NCI-H2107 (cell line): ENCODE results near the gene ATF6.
"Not testable (repeated sequence)": the region's sequence is repeated elsewhere in the genome, so short reads cannot be mapped to it uniquely, and the experiment has no call there.

Source experiments
- DNase-seq: peaks from one replicate; lab custom pipeline; 2025; lab: John Stamatoyannopoulos, UW

Gene ATF6

GRCh38 chr1:161832299-161832907 is 66.3 kb downstream of the ATF6 start:
- not testable (repeated sequence) for DNase-seq

GRCh38 chr1:161834967-161835550 is 68.9 kb downstream of the ATF6 start:
- DNase-seq, result no peak

GRCh38 chr1:161836018-161836417 is 69.9 kb downstream of the ATF6 start:
- no peak for DNase-seq

- DNase-seq, result no peak
Observed at GRCh38 chr1:161838362-161838761, 72.2 kb downstream of the ATF6 start.

GRCh38 chr1:161838885-161839284 is 72.8 kb downstream of the ATF6 start:
- no peak for DNase-seq

- DNase-seq, result no peak
Observed at GRCh38 chr1:161839591-161839990, 73.5 kb downstream of the ATF6 start.

- DNase-seq, result no peak
Observed at GRCh38 chr1:161840363-161840762, 74.2 kb downstream of the ATF6 start.

- DNase-seq, result no peak
Observed at GRCh38 chr1:161843156-161843555, 77.0 kb downstream of the ATF6 start.

GRCh38 chr1:161844696-161845095 is 78.6 kb downstream of the ATF6 start:
- no peak for DNase-seq

- DNase-seq, result no peak
Observed at GRCh38 chr1:161848676-161849075, 82.6 kb downstream of the ATF6 start.

GRCh38 chr1:161849518-161849917 is 83.4 kb downstream of the ATF6 start:
- no peak for DNase-seq

- no peak for DNase-seq
Observed at GRCh38 chr1:161855260-161855659, 89.1 kb downstream of the ATF6 start.

GRCh38 chr1:161858271-161858670 is 92.2 kb downstream of the ATF6 start:
- DNase-seq, result no peak

- DNase-seq, result no peak
Observed at GRCh38 chr1:161863549-161863948, 97.4 kb downstream of the ATF6 start.

GRCh38 chr1:161864577-161864976 is 98.5 kb downstream of the ATF6 start:
- DNase-seq, result no peak

- DNase-seq, result no peak
Observed at GRCh38 chr1:161866241-161866640, 100.1 kb downstream of the ATF6 start.

GRCh38 chr1:161868832-161869231 is 102.7 kb downstream of the ATF6 start:
- DNase-seq, result no peak

GRCh38 chr1:161869291-161869690 is 103.2 kb downstream of the ATF6 start:
- DNase-seq, result no peak

- DNase-seq, result no peak
Observed at GRCh38 chr1:161872506-161872905, 106.4 kb downstream of the ATF6 start.

- DNase-seq, result no peak
Observed at GRCh38 chr1:161879261-161879660, 113.1 kb downstream of the ATF6 start.

GRCh38 chr1:161884475-161884874 is 118.4 kb downstream of the ATF6 start:
- peak; percentile 7 for DNase-seq

- peak; percentile 4 for DNase-seq
Observed at GRCh38 chr1:161885003-161885402, 118.9 kb downstream of the ATF6 start.

GRCh38 chr1:161885759-161886158 is 119.6 kb downstream of the ATF6 start:
- no peak for DNase-seq

- no peak for DNase-seq
Observed at GRCh38 chr1:161886589-161886988, 120.5 kb downstream of the ATF6 start.
